H1 (cell line): ENCODE data around the gene KAZALD1. TPM values are rescaled to one million over a fixed set of nuclear protein-coding genes. Genes with fewer than 3 reads are reported as not detected.

ENCODE experiments used
- CTCF ChIA-PET: fragments of 300-600 bp; sonication (Branson Sonifier 250); formaldehyde crosslinking; loops from one replicate; lab custom pipeline; 2021; ENCODE audit not compliant: partially characterized antibody; lab: Charles Lee
- POLR2A ChIA-PET: fragments of 300-600 bp; sonication (Branson Sonifier 250); formaldehyde crosslinking; loops from one replicate; lab custom pipeline; 2021; ENCODE audit warnings: inconsistent platforms; ENCODE audit not compliant: partially characterized antibody; lab: Charles Lee
- DNase-seq, 2 experiments: peaks; one replicate each; pipeline versions ENCODE4 v3.0.0 to v3.0.0-alpha.2; 2010 to 2022; ENCODE audit warnings: low spot score in 2 of 2, low read depth in 1 of 2, mixed read lengths in 1 of 2
- FAIRE-seq: peaks from 2 replicates; lab custom pipeline; 2011; peaks lifted over from hg19 to GRCh38; lab: Jason Lieb, UNC
- H2AFZ ChIP-seq: 2 replicates; pipeline ENCODE4 v1.8.1; 2012; ENCODE audit warnings: low read length, inconsistent platforms
- H2AK5ac ChIP-seq: 2 replicates; pipeline ENCODE4 v1.6.1; 2013; ENCODE audit warnings: low read depth, low read length
- H2BK120ac ChIP-seq: replicated peaks from 2 replicates; pipeline ENCODE3; 2013; ENCODE audit warnings: low read depth, low read length, inconsistent platforms
- H2BK12ac ChIP-seq: 2 replicates; pipeline ENCODE4 v1.6.1; 2013; ENCODE audit warnings: low read depth, low read length
- H2BK15ac ChIP-seq: 2 replicates; pipeline ENCODE4 v1.6.1; 2013; ENCODE audit warnings: low read length
- H2BK20ac ChIP-seq: 2 replicates; pipeline ENCODE4 v1.6.1; 2013; ENCODE audit warnings: low read length
- H2BK5ac ChIP-seq: 2 replicates; pipeline ENCODE4 v1.6.1; 2013; ENCODE audit warnings: low read depth, low read length
- H3K14ac ChIP-seq: 2 replicates; pipeline ENCODE4 v1.6.1; 2013; ENCODE audit warnings: inconsistent platforms; ENCODE audit not compliant: insufficient read length
- H3K18ac ChIP-seq: 2 replicates; pipeline ENCODE4 v1.6.1; 2013; ENCODE audit warnings: low read length; ENCODE audit errors: extremely low read depth
- H3K23ac ChIP-seq: 2 replicates; pipeline ENCODE4 v1.6.1; 2013; ENCODE audit warnings: inconsistent platforms; ENCODE audit not compliant: insufficient read length
- H3K23me2 ChIP-seq: 2 replicates; pipeline ENCODE4 v1.6.1; 2013; ENCODE audit warnings: low read depth, low read length
- H3K27ac ChIP-seq: 2 replicates; pipeline ENCODE4 v1.6.1; 2011; ENCODE audit warnings: low read depth, low read length, inconsistent platforms
- H3K27me3 ChIP-seq, 4 experiments: replicated peaks in 1 of 4; 1 replicate in 1 of 4; 2 replicates in 3 of 4; pipeline versions ENCODE4 v1.6.1 to v1.8.1; 2011 to 2013; ENCODE audit warnings: low read length in 3 of 4, mild to moderate bottlenecking in 3 of 4, inconsistent platforms in 2 of 4, mixed read lengths in 2 of 4, moderate library complexity in 1 of 4; ENCODE audit not compliant: control insufficient read depth in 3 of 4, insufficient read depth in 3 of 4; ENCODE audit errors: extremely low read depth in 1 of 4
- H3K36me3 ChIP-seq, 4 experiments: 2 replicates each; pipeline versions ENCODE4 v1.6.1 to v1.8.1; 2011 to 2013; ENCODE audit warnings: mild to moderate bottlenecking in 4 of 4, low read length in 3 of 4, moderate library complexity in 2 of 4, control low read depth in 1 of 4, inconsistent platforms in 1 of 4; ENCODE audit not compliant: insufficient read depth in 4 of 4, control insufficient read depth in 2 of 4
- H3K4ac ChIP-seq: replicated peaks from 2 replicates; pipeline ENCODE3; 2013; ENCODE audit warnings: low read length, low read depth, mixed read lengths, inconsistent platforms; ENCODE audit not compliant: insufficient read length
- H3K4me1 ChIP-seq, 4 experiments: replicated peaks in 1 of 4; 1 replicate in 1 of 4; 2 replicates in 3 of 4; pipeline versions ENCODE4 v1.6.1 to v1.8.1; 2011 to 2013; ENCODE audit warnings: low read length in 3 of 4, inconsistent platforms in 2 of 4, mixed read lengths in 1 of 4; ENCODE audit not compliant: insufficient read depth in 4 of 4, control insufficient read depth in 3 of 4
- H3K4me2 ChIP-seq, 2 experiments: 2 replicates each; pipeline versions ENCODE4 v1.6.1 to v1.8.1; 2011 to 2013; ENCODE audit warnings: low read depth in 2 of 2, low read length in 2 of 2, control low read depth in 1 of 2, inconsistent platforms in 1 of 2, mild to moderate bottlenecking in 1 of 2; ENCODE audit not compliant: insufficient read depth in 1 of 2
- H3K4me3 ChIP-seq, 4 experiments: fragments of 200-600, 300-600 bp in 1 of 4; sonication (generic), shearing (Covaris generic), sonication (Bioruptor Twin) in 1 of 4; 2 replicates each; pipeline versions ENCODE4 v1.5.1 to v1.8.1; 2011 to 2016; ENCODE audit warnings: low read length in 4 of 4, low read depth in 3 of 4, control low read depth in 2 of 4, inconsistent platforms in 2 of 4, mild to moderate bottlenecking in 2 of 4, mixed read lengths in 1 of 4, moderate library complexity in 1 of 4; ENCODE audit not compliant: insufficient read depth in 2 of 4; ENCODE audit errors: extremely low read depth in 1 of 4
- H3K56ac ChIP-seq: replicated peaks from 2 replicates; pipeline ENCODE3; 2013; ENCODE audit warnings: low read depth, mild to moderate bottlenecking, mixed read lengths, low read length, inconsistent platforms; ENCODE audit not compliant: insufficient read length
- H3K79me1 ChIP-seq: 2 replicates; pipeline ENCODE4 v1.6.1; 2013; ENCODE audit warnings: low read depth, low read length, control low read depth
- H3K79me2 ChIP-seq, 2 experiments: 2 replicates each; pipeline versions ENCODE4 v1.6.1 to v1.8.1; 2012 to 2013; ENCODE audit warnings: low read length in 2 of 2, mild to moderate bottlenecking in 2 of 2, inconsistent platforms in 1 of 2; ENCODE audit not compliant: insufficient read depth in 2 of 2, control insufficient read depth in 1 of 2
- H3K9ac ChIP-seq, 4 experiments: replicated peaks in 1 of 4; 1 replicate in 1 of 4; 2 replicates in 3 of 4; pipeline versions ENCODE4 v1.6.1 to v1.8.1; 2011 to 2013; ENCODE audit warnings: low read depth in 3 of 4, low read length in 3 of 4, control low read depth in 2 of 4, mild to moderate bottlenecking in 2 of 4, moderate library complexity in 2 of 4, inconsistent platforms in 1 of 4; ENCODE audit errors: extremely low read depth in 1 of 4
- H3K9me3 ChIP-seq, 2 experiments: 2 replicates each; pipeline versions ENCODE4 v1.6.1 to v1.8.1; 2012 to 2013; ENCODE audit warnings: mild to moderate bottlenecking in 2 of 2, moderate library complexity in 2 of 2, control low read depth in 1 of 2, inconsistent platforms in 1 of 2, low read depth in 1 of 2, low read length in 1 of 2, mixed read lengths in 1 of 2; ENCODE audit not compliant: insufficient read depth in 2 of 2
- H4K20me1 ChIP-seq, 2 experiments: replicated peaks in 1 of 2; 2 replicates each; pipeline versions ENCODE3 to v1.8.1; 2011 to 2013; ENCODE audit warnings: inconsistent platforms in 2 of 2, low read length in 2 of 2, mild to moderate bottlenecking in 1 of 2; ENCODE audit not compliant: insufficient read depth in 2 of 2, control insufficient read depth in 1 of 2
- H4K5ac ChIP-seq: 2 replicates; pipeline ENCODE4 v1.6.1; 2013; ENCODE audit warnings: low read length, low read depth, mixed read lengths, inconsistent platforms; ENCODE audit not compliant: insufficient read length
- H4K8ac ChIP-seq: 2 replicates; pipeline ENCODE4 v1.8.0; 2013; ENCODE audit warnings: mild to moderate bottlenecking, moderate library complexity, low read length, inconsistent platforms; ENCODE audit not compliant: insufficient read depth; ENCODE audit errors: extremely low read depth
- H4K91ac ChIP-seq: replicated peaks from 2 replicates; pipeline ENCODE3; 2013; ENCODE audit warnings: low read length, mixed read lengths, inconsistent platforms; ENCODE audit not compliant: insufficient read length
- BCL11A ChIP-seq, 2 experiments: IDR thresholded peaks; one replicate each; pipeline ENCODE4 v1.6.1; 2011; ENCODE audit warnings: low read depth in 2 of 2, low read length in 2 of 2, mild to moderate bottlenecking in 2 of 2
- CBX8 ChIP-seq: fragments of 300-800, 300-1000 bp; sonication (generic); IDR thresholded peaks from 2 replicates; pipeline ENCODE4 v1.7.1; 2016; ENCODE audit warnings: low read depth, low read length, borderline replicate concordance
- CHD2 ChIP-seq: IDR thresholded peaks from 2 replicates; pipeline ENCODE4 v1.6.1; 2012; ENCODE audit warnings: low read length, improper control_type of control experiment
- EGR1 ChIP-seq: IDR thresholded peaks from 2 replicates; pipeline ENCODE4 v1.6.1; 2011; ENCODE audit warnings: low read depth, low read length, borderline replicate concordance
- FOSL1 ChIP-seq: IDR thresholded peaks from 2 replicates; pipeline ENCODE4 v1.6.1; 2011; ENCODE audit warnings: mild to moderate bottlenecking, low read depth, low read length, moderate library complexity; ENCODE audit not compliant: insufficient read depth
- GABPA ChIP-seq: IDR thresholded peaks from 2 replicates; pipeline ENCODE4 v1.6.1; 2011; ENCODE audit warnings: mild to moderate bottlenecking, low read length, moderate library complexity, borderline replicate concordance; ENCODE audit not compliant: insufficient read depth
- KDM5A ChIP-seq: fragments of 200-600 bp; IDR thresholded peaks from 2 replicates; pipeline ENCODE4 v1.7.1; 2012; ENCODE audit warnings: mild to moderate bottlenecking, low read length, inconsistent platforms, mixed read lengths
- MAX ChIP-seq: IDR thresholded peaks from 2 replicates; pipeline ENCODE4 v1.6.1; 2012; ENCODE audit warnings: inconsistent platforms
- RNF2 ChIP-seq: fragments of 200-900, 300-1000 bp; sonication (generic); IDR thresholded peaks from 2 replicates; pipeline ENCODE4 v1.7.1; 2016; ENCODE audit warnings: borderline replicate concordance, low read depth, mild to moderate bottlenecking, antibody characterized with exemption, low read length; ENCODE audit not compliant: poor library complexity, severe bottlenecking; ENCODE audit errors: missing control alignments
- SP1 ChIP-seq: IDR thresholded peaks from 2 replicates; pipeline ENCODE4 v1.6.1; 2011; ENCODE audit warnings: low read depth, low read length
- TEAD4 ChIP-seq: IDR thresholded peaks from 2 replicates; pipeline ENCODE4 v1.6.1; 2012; ENCODE audit warnings: low read depth, low read length, inconsistent platforms, mixed read lengths
- WGBS, 2 experiments: shearing (Covaris generic) in 1 of 2; methylation state at CpG; one replicate each; pipeline versions ENCODE4 v1.1.6 to v1.1.7; 2013 to 2015; ENCODE audit warnings: low lambda C conversion rate in 2 of 2, mixed read lengths in 2 of 2, inconsistent platforms in 1 of 2, low coverage in 1 of 2, missing lambda C conversion rate in 1 of 2; ENCODE audit not compliant: insufficient replicate concordance in 2 of 2, insufficient coverage in 1 of 2, insufficient read length in 1 of 2; ENCODE audit errors: extremely low coverage in 1 of 2, missing lambda C conversion rate in 1 of 2; 5-methylcytosine and 5-hydroxymethylcytosine counted together
- polyA plus RNA-seq, 7 experiments: library from polyadenylated mRNA; depleted of rRNA in 3 of 7; stranded (reverse) in 5 of 7; unstranded in 2 of 7; fragments of >200 nt in 5 of 7; fragments of 200-250 nt in 2 of 7; gene quantifications; 1 replicate in 5 of 7; 2 replicates in 1 of 7; 4 replicates in 1 of 7; pipeline versions ENCODE4 v1.2.1 to v1.2.3, GENCODE V29; 2011 to 2013; ENCODE audit warnings: missing spikeins in 2 of 7, mixed read lengths in 2 of 7
- total RNA-seq: library from RNA; stranded (reverse); fragmentation: NEBNext Ultra II Directional; extraction: Animal tissue kit (Norgen Biotek cat#: 25700); gene quantifications from 2 replicates; pipeline ENCODE4 v1.2.1, GENCODE V29; 2021

KAZALD1 gene
- total and polyA plus RNA-seq, 2 of the 8 experiments (the other 6 are each of a cell fraction or from before 2014, with no cell fraction given) = 0.65 to 1.9 TPM

GRCh38 chr10:101031128-101031795 is 30.5 kb upstream of the KAZALD1 start, which contains the start of the genes PDZD7 and SFXN3:
TSS of gene PDZD7 (minus strand) at chr10:101031129. CDS start at chr10:101030219, 910 bp downstream.
TSS of gene SFXN3 (plus strand) at chr10:101031234. CDS start at chr10:101034695, 3,461 bp downstream.
- H2BK20ac ChIP-seq = no peak within 1 kb of the TSS
- H2BK12ac ChIP-seq = peak within 1 kb of the TSS; percentile 80; the same call in 1 of the 2 replicates
- H2AFZ ChIP-seq = peak within 1 kb of the TSS; percentile 37; the same call in 1 of the 2 replicates
- WGBS, 2 experiments = 3% methylated on average over 38 of the region's 38 CpGs; no CpG with 5 or more reads in 1 of the 2 experiments
- no peak within 1 kb of the TSS for H3K23ac ChIP-seq
- CTCF ChIA-PET = interaction anchor here (0.6 to 51.8 kb wide), 18 partner anchors 9 to 562 kb away, joined by 3 to 2176 read pairs (median 4); partner anchors contain the start of genes KAZALD1 and LZTS2
- no peak within 1 kb of the TSS; a peak in 1 of 7 replicates for H3K9ac ChIP-seq
- no peak within 1 kb of the TSS for H3K56ac ChIP-seq
- no peak within 1 kb of the TSS for H4K8ac ChIP-seq
- H4K91ac ChIP-seq = peak within 1 kb of the TSS; percentile 10
- H4K20me1 ChIP-seq = peaks cover 0 to 3% of the 10 kb centered on the region in 2 experiments
- H3K4me3 ChIP-seq = peak within 1 kb of the TSS; percentile 41 to 66 (median 58)
- no peaks in the 10 kb centered on the region; the same call in 1 of the 2 replicates for H3K79me1 ChIP-seq
- H3K4me2 ChIP-seq = peak within 1 kb of the TSS; percentile 91 to 99
- peak in 1 of 2 experiments; percentile 98 for DNase-seq
- FAIRE-seq = no peak
- H3K79me2 ChIP-seq = no peaks in the 10 kb centered on the region
- H3K27ac ChIP-seq = no peak within 1 kb of the TSS
- peak within 1 kb of the TSS; percentile 66 for H3K4ac ChIP-seq
- no peak within 1 kb of the TSS for H3K14ac ChIP-seq
- H2AK5ac ChIP-seq = no peak within 1 kb of the TSS
- H3K36me3 ChIP-seq = no peaks in the 10 kb centered on the region
- no peak within 1 kb of the TSS for H4K5ac ChIP-seq
- H3K23me2 ChIP-seq = peaks cover 17% of the 10 kb centered on the region
- H3K18ac ChIP-seq = peak within 1 kb of the TSS; percentile 71
- no peak within 1 kb of the TSS; the same call in 1 of the 2 replicates for H2BK5ac ChIP-seq
- no peaks in the 10 kb centered on the region for H3K9me3 ChIP-seq
- H3K4me1 ChIP-seq = peaks cover 0 to 26% (median 21%) of the 10 kb centered on the region in 4 experiments; a peak in 6 of 7 replicates
- no peak within 1 kb of the TSS for H2BK15ac ChIP-seq
- no peak within 1 kb of the TSS for H2BK120ac ChIP-seq
- H3K27me3 ChIP-seq = peaks cover 1 to 45% (median 36%) of the 10 kb centered on the region in 4 experiments
- POLR2A ChIA-PET = interaction anchor here (0.5 to 3.5 kb wide), 11 partner anchors 8 to 84 kb away, joined by 3 to 24 read pairs (median 4); partner anchors contain the start of genes LZTS2, MRPL43 and TWNK
- TF ChIP-seq EGR1 (peak; percentile 58; the same call in 1 of the 2 replicates), GABPA (no peak), BCL11A (IDR thresholded peaks at IDR 0.05; ENCODE audit: low read depth in 2 of 2, low read length in 2 of 2) (no peak), CBX8 (no peak), MAX (0 out of 2 replicates have a peak, but pooled peaks have one; percentile 19), RNF2 (no peak), SP1 (peak; percentile 96), FOSL1 (no peak), CHD2 (peak; percentile 91), KDM5A (no peak), TEAD4 (0 out of 2 replicates have a peak, but pooled peaks have one; percentile 37)
